ENCODE measurements around the gene PRKAR2B.

GRCh38 chr7:107147464-107148393, 103.2 kb downstream of the PRKAR2B start:
- TF ChIP-seq POLR2A (IDR thresholded peaks at IDR 0.05) = no peak
- peak; percentile 49 to 71 (median 61) for TF ChIP-seq CTCF (IDR thresholded peaks at IDR 0.05)

All from uterus (tissue), 2 donors.